ENCODE results near the gene PDE4B.
A peak's percentile ranks its signal among the peaks of the same experiment; 100 is the strongest.

Gene PDE4B

GRCh38 chr1:66274634-66275033 lies 481.9 kb downstream of the PDE4B start:
- DNase-seq (ENCODE audit: low read depth) = peak; percentile 56
- TF ChIP-seq CTCF (conservative IDR thresholded peaks at IDR 0.05; ENCODE audit: low read length) = no peak
- no peak overlapping the region for H3K4me3 ChIP-seq (ENCODE audit: low read length)

GRCh38 chr1:66275083-66275482 lies 482.4 kb downstream of the PDE4B start:
- H3K4me3 ChIP-seq (ENCODE audit: low read length) = no peak overlapping the region
- no peak for DNase-seq (ENCODE audit: low read depth)

GRCh38 chr1:66275601-66276023 lies 482.9 kb downstream of the PDE4B start:
- no peak overlapping the region for H3K4me3 ChIP-seq (ENCODE audit: low read length)
- DNase-seq (ENCODE audit: low read depth) = no peak
- TF ChIP-seq CTCF (conservative IDR thresholded peaks at IDR 0.05; ENCODE audit: low read length) = no peak

More at GRCh38 chr1:66275083-66275482, 482.4 kb downstream of the PDE4B start:
- no peak for TF ChIP-seq CTCF (conservative IDR thresholded peaks at IDR 0.05; ENCODE audit: low read length)

- no peak for DNase-seq (ENCODE audit: low read depth)
- TF ChIP-seq CTCF (conservative IDR thresholded peaks at IDR 0.05; ENCODE audit: low read length) = no peak
- no peak overlapping the region for H3K4me3 ChIP-seq (ENCODE audit: low read length)
These were observed 483.5 kb downstream of the PDE4B start for GRCh38 chr1:66276218-66276617.

- TF ChIP-seq CTCF (conservative IDR thresholded peaks at IDR 0.05; ENCODE audit: low read length) = no peak
- no peak overlapping the region for H3K4me3 ChIP-seq (ENCODE audit: low read length)
- no peak for DNase-seq (ENCODE audit: low read depth)
These were observed 485.7 kb downstream of the PDE4B start for GRCh38 chr1:66278260-66279021.

- TF ChIP-seq CTCF (conservative IDR thresholded peaks at IDR 0.05; ENCODE audit: low read length) = no peak
- no peak for DNase-seq (ENCODE audit: low read depth)
- H3K4me3 ChIP-seq (ENCODE audit: low read length) = no peak overlapping the region
These were observed 489.1 kb downstream of the PDE4B start for GRCh38 chr1:66281808-66282207.

GRCh38 chr1:66282343-66282852 lies 489.7 kb downstream of the PDE4B start:
- peak; percentile 69 for DNase-seq (ENCODE audit: low read depth)
- no peak overlapping the region for H3K4me3 ChIP-seq (ENCODE audit: low read length)
- TF ChIP-seq CTCF (conservative IDR thresholded peaks at IDR 0.05; ENCODE audit: low read length) = peak; percentile 15; the same call in 1 of the 2 replicates
